Muscle of leg (tissue), 11 donors: ENCODE results near the gene ARHGAP42. TPM values are rescaled to one million over a fixed set of nuclear protein-coding genes. Genes with fewer than 3 reads are reported as not detected.
A peak's percentile ranks its signal among the peaks of the same experiment; 100 is the strongest.

Source experiments
- DNase-seq: peaks from one replicate; pipeline ENCODE4 v3.0.0; 2013
- H3K27ac ChIP-seq: one replicate; pipeline ENCODE4 v1.5.1; 2013; ENCODE audit warnings: mild to moderate bottlenecking, low read length, control low read depth
- H3K27me3 ChIP-seq: one replicate; pipeline ENCODE4 v1.6.1; 2013; ENCODE audit warnings: low read length; ENCODE audit not compliant: control insufficient read depth, insufficient read depth
- H3K36me3 ChIP-seq: one replicate; pipeline ENCODE4 v1.6.1; 2013; ENCODE audit warnings: low read length; ENCODE audit not compliant: control insufficient read depth, insufficient read depth
- H3K4me1 ChIP-seq: one replicate; pipeline ENCODE4 v1.6.1; 2013; ENCODE audit warnings: low read length; ENCODE audit not compliant: control insufficient read depth, insufficient read depth
- H3K4me3 ChIP-seq: one replicate; pipeline ENCODE4 v1.5.1; 2013; ENCODE audit warnings: low read length, control low read depth
- H3K9me3 ChIP-seq: replicated peaks from 2 replicates; pipeline ENCODE4 v1.6.1; 2013; ENCODE audit warnings: low read depth, low read length; ENCODE audit not compliant: control insufficient read depth
- WGBS: methylation state at CpG from one replicate; pipeline ENCODE4 v1.1.5; 2013; ENCODE audit warnings: missing lambda C conversion rate; ENCODE audit not compliant: insufficient coverage; 5-methylcytosine and 5-hydroxymethylcytosine counted together
- polyA plus RNA-seq, 8 donors: library from polyadenylated mRNA; unstranded; fragments of 120-200 nt; gene quantifications; one replicate each; pipeline versions ENCODE4 v1.2.1 to v1.2.3, GENCODE V29; 2013; ENCODE audit warnings: inconsistent platforms in 1 of 8, low replicate concordance in 1 of 8; ENCODE audit not compliant: insufficient read length in 8 of 8, insufficient read depth in 1 of 8
- total RNA-seq: library from RNA; stranded (reverse); fragments of 120-200 nt; gene quantifications from one replicate; pipeline ENCODE4 v1.2.4, GENCODE V29; 2013

Gene ARHGAP42
- total and polyA plus RNA-seq, 9 donors, result 17.8 to 29.6 (median 24.4) TPM

DNA sequence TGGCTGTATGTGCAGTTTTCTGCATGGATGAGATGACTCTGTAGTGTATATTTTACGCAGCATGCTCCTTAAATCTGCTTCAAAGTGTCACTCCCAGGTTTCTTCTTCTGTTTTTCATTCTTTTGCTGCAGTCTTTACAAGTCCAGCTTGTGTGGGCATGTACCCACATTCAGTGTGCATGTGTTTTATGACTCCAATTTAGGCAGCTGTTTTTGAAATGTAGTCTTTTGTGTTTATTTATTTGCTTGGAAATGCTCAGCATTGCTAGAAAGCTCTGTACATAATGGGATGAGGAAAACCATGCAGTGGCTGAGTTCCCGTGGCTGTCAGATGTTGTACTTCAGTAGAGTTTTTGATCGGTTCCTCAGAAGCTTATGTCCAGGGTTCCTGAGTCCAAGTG lies 138.5 kb downstream of the ARHGAP42 start:
- Histone ChIP-seq H3K36me3 (no peaks in the 10 kb centered on the region), H3K4me1 (peaks cover 18% of the 10 kb centered on the region), H3K27ac (peak overlapping the region; percentile 23), H3K4me3 (no peak overlapping the region), H3K9me3 (no peaks in the 10 kb centered on the region), H3K27me3 (no peaks in the 10 kb centered on the region)
- WGBS, result 100% methylated on average over 1 of the region's 3 CpGs
- peak; percentile 61 for DNase-seq

DNA sequence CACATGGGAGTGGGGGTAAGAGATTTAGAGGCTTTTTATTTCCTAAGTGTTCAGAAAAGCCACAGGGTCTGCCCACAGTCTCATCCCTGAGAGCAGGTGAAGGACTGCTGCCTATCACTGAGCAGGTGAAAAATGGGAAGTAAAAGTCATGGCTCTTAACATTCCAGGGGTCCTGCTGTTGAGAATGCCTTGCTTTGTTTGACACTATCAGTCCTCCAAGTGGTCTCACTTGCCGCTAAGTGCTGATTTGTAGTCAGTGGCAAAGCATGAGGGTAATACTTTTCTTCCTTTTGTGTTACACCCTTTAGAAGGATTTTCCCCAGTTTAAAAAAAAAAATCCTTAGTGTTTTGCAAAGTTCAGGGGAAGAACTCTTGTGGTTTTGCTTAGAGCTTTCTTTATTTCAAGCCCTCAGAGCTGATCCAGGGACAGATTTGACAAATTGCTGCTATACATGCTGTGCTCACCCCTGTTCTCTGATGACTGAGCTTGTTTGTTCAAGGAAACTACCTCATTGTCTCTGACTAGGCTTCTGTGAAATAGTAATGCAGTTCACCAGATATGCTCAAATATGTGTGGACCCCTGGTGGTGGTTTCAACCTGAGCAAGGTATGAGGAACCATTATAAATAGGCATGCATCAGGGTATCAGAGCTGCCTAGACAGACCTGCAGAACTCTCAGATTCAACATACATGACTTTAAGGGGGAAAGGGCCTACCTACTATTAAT lies 141.0 kb downstream of the ARHGAP42 start:
- no peaks in the 10 kb centered on the region for H3K27me3 ChIP-seq
- no CpG with 5 or more reads among the region's 1 CpG for WGBS
- H3K36me3 ChIP-seq, result no peaks in the 10 kb centered on the region
- peaks cover 21% of the 10 kb centered on the region for H3K4me1 ChIP-seq
- H3K4me3 ChIP-seq, result no peak overlapping the region
- no peaks in the 10 kb centered on the region for H3K9me3 ChIP-seq
- no peak for DNase-seq
- H3K27ac ChIP-seq, result no peak overlapping the region

- H3K27ac ChIP-seq, result no peak overlapping the region
- no peak overlapping the region for H3K4me3 ChIP-seq
- WGBS, result 25% methylated on average over 3 of the region's 7 CpGs
- peak; percentile 61 for DNase-seq
- H3K27me3 ChIP-seq, result no peaks in the 10 kb centered on the region
- no peaks in the 10 kb centered on the region for H3K9me3 ChIP-seq
- no peaks in the 10 kb centered on the region for H3K36me3 ChIP-seq
- peaks cover 17% of the 10 kb centered on the region for H3K4me1 ChIP-seq
Measured at GRCh38 chr11:100830274-100830673, 143.2 kb downstream of the ARHGAP42 start.

- Histone ChIP-seq H3K36me3 (no peaks in the 10 kb centered on the region), H3K4me3 (no peak overlapping the region), H3K27me3 (no peaks in the 10 kb centered on the region), H3K9me3 (no peaks in the 10 kb centered on the region), H3K4me1 (peaks cover 17% of the 10 kb centered on the region), H3K27ac (peak overlapping the region; percentile 4)
- 38% methylated on average over 2 of the region's 6 CpGs for WGBS
- peak; percentile 84 for DNase-seq
Measured at GRCh38 chr11:100830978-100831732, 144.1 kb downstream of the ARHGAP42 start.

GRCh38 chr11:100831929-100832494 lies 144.9 kb downstream of the ARHGAP42 start:
- DNase-seq, result no peak
- no peaks in the 10 kb centered on the region for H3K27me3 ChIP-seq
- no peaks in the 10 kb centered on the region for H3K36me3 ChIP-seq
- H3K27ac ChIP-seq, result no peak overlapping the region
- H3K4me3 ChIP-seq, result no peak overlapping the region
- no peaks in the 10 kb centered on the region for H3K9me3 ChIP-seq
- WGBS, result 80% methylated on average over 3 of the region's 5 CpGs
- peaks cover 17% of the 10 kb centered on the region for H3K4me1 ChIP-seq

DNA sequence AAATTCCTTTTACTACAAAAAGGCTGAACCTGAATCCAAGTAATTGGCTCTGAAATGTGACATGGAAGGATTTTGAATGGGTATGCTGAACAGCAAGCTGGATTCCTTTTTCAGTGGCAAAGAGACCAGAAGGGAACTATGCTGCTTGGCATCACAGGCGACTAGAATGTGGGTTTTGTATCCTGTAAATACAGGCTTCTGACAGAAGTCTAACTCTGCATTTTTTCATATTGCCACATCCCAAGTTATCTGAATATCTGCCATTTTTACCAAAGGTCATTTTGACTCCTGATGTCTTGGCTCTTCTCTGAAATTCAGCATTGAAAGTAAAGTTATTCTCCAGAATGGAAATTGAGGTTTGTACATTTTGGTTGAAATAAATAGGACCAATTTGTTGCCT lies 145.7 kb downstream of the ARHGAP42 start:
- H3K4me3 ChIP-seq, result no peak overlapping the region
- no peak for DNase-seq
- no peaks in the 10 kb centered on the region for H3K9me3 ChIP-seq
- no peaks in the 10 kb centered on the region for H3K27me3 ChIP-seq
- peaks cover 13% of the 10 kb centered on the region for H3K4me1 ChIP-seq
- H3K36me3 ChIP-seq, result no peaks in the 10 kb centered on the region
- no peak overlapping the region for H3K27ac ChIP-seq
- WGBS, result no CpG with 5 or more reads among the region's 1 CpG

DNA sequence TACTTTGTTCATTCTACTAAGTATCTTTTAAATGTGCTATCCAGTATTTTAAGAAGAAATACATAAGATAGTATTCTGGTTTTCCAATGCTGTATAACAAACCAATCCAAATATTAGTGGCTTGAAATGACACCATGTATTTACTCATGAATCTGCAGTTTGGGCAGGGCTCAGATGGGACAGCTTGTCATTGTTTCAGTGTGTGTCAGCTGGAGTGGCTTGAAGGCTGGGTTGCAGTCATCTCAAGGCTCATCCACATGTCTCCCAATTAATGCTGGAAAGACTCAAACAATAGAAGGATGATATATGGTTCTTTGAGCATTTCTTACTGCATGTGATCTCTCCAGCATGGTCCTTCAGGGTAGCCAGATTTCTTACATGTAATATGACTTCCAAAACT lies 146.2 kb downstream of the ARHGAP42 start:
- H3K4me3 ChIP-seq, result no peak overlapping the region
- no peaks in the 10 kb centered on the region for H3K27me3 ChIP-seq
- H3K27ac ChIP-seq, result no peak overlapping the region
- DNase-seq, result no peak
- H3K9me3 ChIP-seq, result no peaks in the 10 kb centered on the region
- peaks cover 13% of the 10 kb centered on the region for H3K4me1 ChIP-seq
- H3K36me3 ChIP-seq, result no peaks in the 10 kb centered on the region

GRCh38 chr11:100835854-100836253 lies 148.8 kb downstream of the ARHGAP42 start:
- Histone ChIP-seq H3K4me3 (no peak overlapping the region), H3K36me3 (peaks cover 4% of the 10 kb centered on the region), H3K27me3 (no peaks in the 10 kb centered on the region), H3K27ac (no peak overlapping the region), H3K9me3 (no peaks in the 10 kb centered on the region), H3K4me1 (peaks cover 7% of the 10 kb centered on the region)
- DNase-seq, result no peak
- WGBS, result no CpG with 5 or more reads among the region's 1 CpG

DNA sequence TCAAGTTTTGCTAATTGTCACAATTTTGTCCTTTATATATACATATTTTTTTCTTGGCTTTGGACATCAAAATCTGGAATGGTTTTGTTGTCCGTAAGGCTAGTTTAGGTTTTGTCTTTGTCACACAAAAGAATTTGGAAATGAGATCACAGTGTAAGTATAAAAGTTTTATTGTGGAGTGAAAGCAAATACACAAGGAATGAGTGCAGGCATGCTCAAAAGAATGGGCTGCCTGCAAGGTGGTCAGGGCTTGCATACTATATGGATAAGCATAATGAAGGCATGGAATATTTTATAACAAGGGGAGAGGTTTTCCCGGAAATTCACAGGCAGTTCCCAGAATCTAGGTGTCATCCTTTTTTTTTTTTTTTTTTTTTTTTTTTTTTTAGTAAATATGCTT lies 150.2 kb downstream of the ARHGAP42 start:
- no peaks in the 10 kb centered on the region for H3K27me3 ChIP-seq

GRCh38 chr11:100841711-100842407 lies 154.8 kb downstream of the ARHGAP42 start:
- H3K9me3 ChIP-seq, result no peaks in the 10 kb centered on the region
- H3K27me3 ChIP-seq, result no peaks in the 10 kb centered on the region
- peaks cover 4% of the 10 kb centered on the region for H3K36me3 ChIP-seq
- no peaks in the 10 kb centered on the region for H3K4me1 ChIP-seq
- H3K27ac ChIP-seq, result no peak overlapping the region
- no CpG with 5 or more reads among the region's 4 CpGs for WGBS
- no peak for DNase-seq
- H3K4me3 ChIP-seq, result no peak overlapping the region

More for the DNA sequence above, 150.2 kb downstream of the ARHGAP42 start:
- Histone ChIP-seq H3K4me3 (no peak overlapping the region), H3K4me1 (no peaks in the 10 kb centered on the region), H3K27ac (no peak overlapping the region), H3K9me3 (no peaks in the 10 kb centered on the region), H3K36me3 (peaks cover 4% of the 10 kb centered on the region)
- no peak for DNase-seq
- WGBS, result no CpG with 5 or more reads among the region's 2 CpGs
